ENCODE measurements around the gene KRTAP3-2. TPM values are rescaled to one million over a fixed set of nuclear protein-coding genes. Genes with fewer than 3 reads are reported as not detected.

The KRTAP3-2 gene
- total and polyA plus RNA-seq, 3 experiments from 2014 or later: not detected

GRCh38 chr17:41029633-41030245 is 30.0 kb upstream of the KRTAP3-2 start, which contains the start of gene KRTAP1-4:
Gene KRTAP1-4 (minus strand): TSS chr17:41030195. CDS start chr17:41030078, 117 bp downstream.
- H3K36me3 ChIP-seq (ENCODE audit: insufficient read depth, low read length): no peaks in the 10 kb centered on the region
- H3K4me1 ChIP-seq (ENCODE audit: insufficient read depth, low read length): no peaks in the 10 kb centered on the region
- Mint-ChIP-seq H3K9me3 (no peaks in the 10 kb centered on the region), H3K36me3 (no peaks in the 10 kb centered on the region), H3K4me1 (no peaks in the 10 kb centered on the region), H3K4me3 (no peak within 1 kb of the TSS), H3K27me3 (peaks cover 11 to 65% of the 10 kb centered on the region in 2 donors), H3K27ac (no peak within 1 kb of the TSS)
- DNase-seq: no peak
- H3K27me3 ChIP-seq (ENCODE audit: insufficient read depth, low read length, poor library complexity, severe bottlenecking): no peaks in the 10 kb centered on the region
- CTCF ChIA-PET: no interaction called here
- POLR2A ChIA-PET: interaction anchor here (0.6 kb wide), 1 partner anchor 512 kb away, joined by 4 read pairs; no protein-coding TSS in a partner anchor
- H3K9me3 ChIP-seq (ENCODE audit: low read length): no peaks in the 10 kb centered on the region
- H3K27ac ChIP-seq (ENCODE audit: low read depth, low read length): no peak within 1 kb of the TSS
- H3K4me3 ChIP-seq (ENCODE audit: low read length): no peak within 1 kb of the TSS

- Histone ChIP-seq H3K9me3 (ENCODE audit: low read length) (no peaks in the 10 kb centered on the region), H3K27me3 (ENCODE audit: insufficient read depth, low read length, poor library complexity, severe bottlenecking) (no peaks in the 10 kb centered on the region), H3K4me1 (ENCODE audit: insufficient read depth, low read length) (no peaks in the 10 kb centered on the region), H3K36me3 (ENCODE audit: insufficient read depth, low read length) (no peaks in the 10 kb centered on the region), H3K27ac (ENCODE audit: low read depth, low read length) (no peak within 1 kb of the TSS), H3K4me3 (ENCODE audit: low read length) (no peak within 1 kb of the TSS)
- H3K9me3 Mint-ChIP-seq: no peaks in the 10 kb centered on the region
- peaks cover 12 to 78% of the 10 kb centered on the region in 2 donors for H3K27me3 Mint-ChIP-seq
- ChIA-PET CTCF (no interaction called here), POLR2A (no interaction called here)
- H3K4me3 Mint-ChIP-seq: no peak within 1 kb of the TSS
- DNase-seq: no peak
- no peaks in the 10 kb centered on the region for H3K4me1 Mint-ChIP-seq
- no peak within 1 kb of the TSS for H3K27ac Mint-ChIP-seq
- peaks cover 0 to 4% (median 0%) of the 10 kb centered on the region in 3 donors for H3K36me3 Mint-ChIP-seq
These were observed 27.2 kb upstream of the KRTAP3-2 start, which contains the start of gene KRTAP1-5 for GRCh38 chr17:41026715-41027471. Gene KRTAP1-5 (minus strand): TSS chr17:41027208. CDS start chr17:41027155, 53 bp downstream.

GRCh38 chr17:41024697-41025096 is 25.0 kb upstream of the KRTAP3-2 start:
- H3K4me3 Mint-ChIP-seq: no peak overlapping the region
- ChIA-PET POLR2A (no interaction called here), CTCF (no interaction called here)
- H3K36me3 ChIP-seq (ENCODE audit: insufficient read depth, low read length): no peaks in the 10 kb centered on the region
- H3K27me3 ChIP-seq (ENCODE audit: insufficient read depth, low read length, poor library complexity, severe bottlenecking): no peaks in the 10 kb centered on the region
- H3K9me3 ChIP-seq (ENCODE audit: low read length): no peaks in the 10 kb centered on the region
- H3K9me3 Mint-ChIP-seq: no peaks in the 10 kb centered on the region
- H3K36me3 Mint-ChIP-seq: peaks cover 0 to 12% (median 0%) of the 10 kb centered on the region in 3 donors
- no peaks in the 10 kb centered on the region for H3K4me1 ChIP-seq (ENCODE audit: insufficient read depth, low read length)
- H3K27ac ChIP-seq (ENCODE audit: low read depth, low read length): no peak overlapping the region
- H3K4me3 ChIP-seq (ENCODE audit: low read length): no peak overlapping the region
- no peak for DNase-seq
- no peak overlapping the region for H3K27ac Mint-ChIP-seq
- H3K4me1 Mint-ChIP-seq: no peaks in the 10 kb centered on the region
- peaks cover 8 to 69% of the 10 kb centered on the region in 2 donors for H3K27me3 Mint-ChIP-seq

DNA sequence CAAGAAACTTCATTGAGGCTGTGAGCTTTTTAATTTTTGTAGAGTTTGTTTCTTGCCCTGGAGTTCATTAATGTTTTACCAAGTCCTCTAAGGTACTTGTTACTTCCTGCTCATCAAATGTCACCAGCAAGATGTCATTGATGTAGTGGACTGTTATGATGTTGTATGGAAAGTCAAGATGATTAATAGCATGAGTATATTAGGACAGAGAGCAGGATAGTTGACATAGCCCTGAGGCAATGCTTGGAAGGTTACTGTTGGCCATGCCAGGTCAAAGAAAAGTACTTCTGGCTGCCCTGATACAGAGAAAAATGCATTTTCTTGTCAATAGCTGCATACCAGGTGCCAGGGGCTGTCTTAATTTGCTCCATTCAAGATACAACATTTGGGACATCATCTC is 20.6 kb upstream of the KRTAP3-2 start:
- Histone ChIP-seq H3K4me3 (ENCODE audit: low read length) (no peak overlapping the region), H3K36me3 (ENCODE audit: insufficient read depth, low read length) (no peaks in the 10 kb centered on the region), H3K4me1 (ENCODE audit: insufficient read depth, low read length) (no peaks in the 10 kb centered on the region), H3K9me3 (ENCODE audit: low read length) (no peaks in the 10 kb centered on the region), H3K27ac (ENCODE audit: low read depth, low read length) (no peak overlapping the region), H3K27me3 (ENCODE audit: insufficient read depth, low read length, poor library complexity, severe bottlenecking) (no peaks in the 10 kb centered on the region)
- H3K27me3 Mint-ChIP-seq: peaks cover 3 to 47% of the 10 kb centered on the region in 2 donors
- POLR2A ChIA-PET: no interaction called here
- no peak for DNase-seq
- peaks cover 0 to 12% (median 2%) of the 10 kb centered on the region in 3 donors for H3K36me3 Mint-ChIP-seq
- CTCF ChIA-PET: no interaction called here
- no peaks in the 10 kb centered on the region for H3K4me1 Mint-ChIP-seq
- H3K27ac Mint-ChIP-seq: no peak overlapping the region
- H3K9me3 Mint-ChIP-seq: no peaks in the 10 kb centered on the region
- H3K4me3 Mint-ChIP-seq: no peak overlapping the region

- Histone ChIP-seq H3K27ac (ENCODE audit: low read depth, low read length) (no peak overlapping the region), H3K4me3 (ENCODE audit: low read length) (no peak overlapping the region), H3K9me3 (ENCODE audit: low read length) (no peaks in the 10 kb centered on the region), H3K27me3 (ENCODE audit: insufficient read depth, low read length, poor library complexity, severe bottlenecking) (no peaks in the 10 kb centered on the region), H3K36me3 (ENCODE audit: insufficient read depth, low read length) (no peaks in the 10 kb centered on the region), H3K4me1 (ENCODE audit: insufficient read depth, low read length) (no peaks in the 10 kb centered on the region)
- H3K27ac Mint-ChIP-seq: no peak overlapping the region
- H3K4me3 Mint-ChIP-seq: no peak overlapping the region
- no peaks in the 10 kb centered on the region for H3K9me3 Mint-ChIP-seq
- H3K4me1 Mint-ChIP-seq: no peaks in the 10 kb centered on the region
- ChIA-PET POLR2A (interaction anchor here (0.6 kb wide), 1 partner anchor 695 kb away, joined by 4 read pairs; no protein-coding TSS in a partner anchor), CTCF (no interaction called here)
- peaks cover 0 to 12% (median 2%) of the 10 kb centered on the region in 3 donors for H3K36me3 Mint-ChIP-seq
- no peak for DNase-seq
- H3K27me3 Mint-ChIP-seq: peaks cover 3 to 45% of the 10 kb centered on the region in 2 donors
These were observed 19.7 kb upstream of the KRTAP3-2 start for GRCh38 chr17:41019415-41019814.

DNA sequence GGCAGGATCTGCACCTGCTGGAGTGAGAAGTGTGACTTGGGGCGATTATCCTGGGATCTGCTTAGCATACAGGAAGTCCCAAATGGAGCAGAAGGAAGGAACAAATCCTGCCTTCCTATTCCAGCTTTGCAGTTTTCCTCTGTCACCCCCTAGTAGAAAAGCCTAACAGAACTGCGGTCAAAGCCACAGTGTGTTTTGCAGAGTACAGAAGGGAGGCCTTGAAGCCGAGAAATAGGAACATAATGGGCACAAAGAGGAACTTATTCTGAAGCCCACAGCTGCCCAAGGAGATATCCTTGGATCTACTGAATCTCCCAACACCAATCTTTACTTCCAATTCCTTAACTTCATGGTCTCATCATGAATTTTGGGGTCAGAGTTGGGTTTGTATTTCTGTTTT is 18.8 kb upstream of the KRTAP3-2 start:
- Mint-ChIP-seq H3K36me3 (peaks cover 0 to 12% (median 2%) of the 10 kb centered on the region in 3 donors), H3K4me1 (no peaks in the 10 kb centered on the region), H3K4me3 (no peak overlapping the region), H3K27me3 (peaks cover 3 to 36% of the 10 kb centered on the region in 2 donors), H3K9me3 (no peaks in the 10 kb centered on the region), H3K27ac (no peak overlapping the region)
- ChIA-PET POLR2A (no interaction called here), CTCF (no interaction called here)
- Histone ChIP-seq H3K9me3 (ENCODE audit: low read length) (no peaks in the 10 kb centered on the region), H3K4me3 (ENCODE audit: low read length) (no peak overlapping the region), H3K4me1 (ENCODE audit: insufficient read depth, low read length) (no peaks in the 10 kb centered on the region), H3K27me3 (ENCODE audit: insufficient read depth, low read length, poor library complexity, severe bottlenecking) (no peaks in the 10 kb centered on the region), H3K36me3 (ENCODE audit: insufficient read depth, low read length) (no peaks in the 10 kb centered on the region), H3K27ac (ENCODE audit: low read depth, low read length) (no peak overlapping the region)
- DNase-seq: no peak

- Mint-ChIP-seq H3K36me3 (peaks cover 0 to 6% (median 2%) of the 10 kb centered on the region in 3 donors), H3K9me3 (no peaks in the 10 kb centered on the region), H3K4me3 (no peak overlapping the region), H3K27me3 (peaks cover 0 to 25% of the 10 kb centered on the region in 2 donors), H3K27ac (peak overlapping the region in 1 of 8 donors; percentile 5), H3K4me1 (no peaks in the 10 kb centered on the region)
- DNase-seq: no peak
- ChIA-PET CTCF (no interaction called here), POLR2A (no interaction called here)
- H3K4me3 ChIP-seq (ENCODE audit: low read length): no peak overlapping the region
- no peaks in the 10 kb centered on the region for H3K27me3 ChIP-seq (ENCODE audit: insufficient read depth, low read length, poor library complexity, severe bottlenecking)
- H3K4me1 ChIP-seq (ENCODE audit: insufficient read depth, low read length): no peaks in the 10 kb centered on the region
- no peaks in the 10 kb centered on the region for H3K36me3 ChIP-seq (ENCODE audit: insufficient read depth, low read length)
- no peaks in the 10 kb centered on the region for H3K9me3 ChIP-seq (ENCODE audit: low read length)
- no peak overlapping the region for H3K27ac ChIP-seq (ENCODE audit: low read depth, low read length)
These were observed 17.0 kb upstream of the KRTAP3-2 start for GRCh38 chr17:41016578-41017215.

GRCh38 chr17:41015454-41015853 is 15.7 kb upstream of the KRTAP3-2 start:
- Histone ChIP-seq H3K36me3 (ENCODE audit: insufficient read depth, low read length) (no peaks in the 10 kb centered on the region), H3K4me3 (ENCODE audit: low read length) (no peak overlapping the region), H3K4me1 (ENCODE audit: insufficient read depth, low read length) (no peaks in the 10 kb centered on the region), H3K27ac (ENCODE audit: low read depth, low read length) (no peak overlapping the region), H3K9me3 (ENCODE audit: low read length) (no peaks in the 10 kb centered on the region), H3K27me3 (ENCODE audit: insufficient read depth, low read length, poor library complexity, severe bottlenecking) (no peaks in the 10 kb centered on the region)
- Mint-ChIP-seq H3K36me3 (peaks cover 0 to 2% (median 0%) of the 10 kb centered on the region in 3 donors), H3K27ac (no peak overlapping the region), H3K4me3 (no peak overlapping the region), H3K9me3 (no peaks in the 10 kb centered on the region), H3K27me3 (peaks cover 0 to 18% of the 10 kb centered on the region in 2 donors), H3K4me1 (no peaks in the 10 kb centered on the region)
- DNase-seq: no peak
- ChIA-PET POLR2A (no interaction called here), CTCF (no interaction called here)
